B cell (primary cell): ENCODE results near the gene SLC66A1. TPM values are rescaled to one million over a fixed set of nuclear protein-coding genes. Genes with fewer than 3 reads are reported as not detected.

ENCODE experiments used
- ATAC-seq: fragments of 200-7000 bp; cut with Tn5 transposase; one replicate; pipeline ENCODE4 v1.10.0; 2021; ENCODE audit warnings: low read depth, mild to moderate bottlenecking, moderate number of reproducible peaks, moderate library complexity
- CTCF ChIA-PET: fragments of 350-600 bp; sonication (Branson Sonifier 250); formaldehyde crosslinking; loops from one replicate; lab custom pipeline; 2021; ENCODE audit warnings: antibody characterized with exemption, inconsistent platforms; lab: Charles Lee
- POLR2A ChIA-PET: fragments of 350-600 bp; sonication (Branson Sonifier 250); formaldehyde crosslinking; loops from one replicate; lab custom pipeline; 2021; ENCODE audit warnings: antibody characterized with exemption; lab: Charles Lee
- DNase-seq: peaks from one replicate; pipeline ENCODE4 v3.0.0; 2013
- H2AFZ ChIP-seq: 2 replicates; pipeline ENCODE4 v1.6.1; 2012; ENCODE audit warnings: mild to moderate bottlenecking, low read depth, low read length; ENCODE audit not compliant: insufficient read depth, poor library complexity, severe bottlenecking
- H3K27ac ChIP-seq, 2 donors: 1 replicate in 1 of 2; 2 replicates in 1 of 2; pipeline ENCODE4 v1.5.1; 2012 to 2013; ENCODE audit warnings: low read length in 2 of 2, mild to moderate bottlenecking in 2 of 2, moderate library complexity in 1 of 2
- H3K27me3 ChIP-seq, 4 experiments: fragments of 200-600 bp in 1 of 4; sonication (generic) in 1 of 4; replicated peaks in 1 of 4; 1 replicate in 2 of 4; 2 replicates in 2 of 4; pipeline versions ENCODE4 v1.6.1 to v1.7.0; 2013 to 2016; ENCODE audit warnings: low read length in 3 of 4, mild to moderate bottlenecking in 2 of 4, mixed read lengths in 1 of 4, moderate library complexity in 1 of 4; ENCODE audit not compliant: insufficient read depth in 4 of 4, control insufficient read depth in 3 of 4; ENCODE audit errors: control extremely low read depth in 1 of 4
- H3K36me3 ChIP-seq, 2 experiments: replicated peaks in 1 of 2; 1 replicate in 1 of 2; 2 replicates in 1 of 2; pipeline versions ENCODE4 v1.6.1 to v1.7.1; 2013; ENCODE audit warnings: low read length in 1 of 2; ENCODE audit not compliant: insufficient read depth in 2 of 2, control insufficient read depth in 1 of 2; ENCODE audit errors: control extremely low read depth in 1 of 2, extremely low read depth in 1 of 2
- H3K4me1 ChIP-seq, 2 donors: fragments of 200-600 bp in 1 of 2; sonication (generic) in 1 of 2; 1 replicate in 1 of 2; 2 replicates in 1 of 2; pipeline versions ENCODE4 v1.5.1 to v1.6.1; 2013 to 2017; ENCODE audit warnings: low read length in 2 of 2; ENCODE audit not compliant: control insufficient read depth in 2 of 2, insufficient read depth in 2 of 2
- H3K4me2 ChIP-seq: replicated peaks from 2 replicates; pipeline ENCODE3; 2012; ENCODE audit warnings: mild to moderate bottlenecking, low read depth, low read length; ENCODE audit not compliant: poor library complexity, severe bottlenecking
- H3K4me3 ChIP-seq, 5 experiments: fragments of 200-600 bp in 1 of 5; sonication (generic) in 1 of 5; 1 replicate in 3 of 5; 2 replicates in 2 of 5; pipeline versions ENCODE4 v1.5.1 to v1.7.0; 2011 to 2016; ENCODE audit warnings: low read length in 4 of 5, mild to moderate bottlenecking in 4 of 5, low read depth in 2 of 5, control low read depth in 1 of 5, moderate library complexity in 1 of 5; ENCODE audit not compliant: insufficient read depth in 1 of 5; ENCODE audit errors: control extremely low read depth in 1 of 5, extremely low read depth in 1 of 5
- H3K79me2 ChIP-seq: fragments of 200-600 bp; sonication (generic); one replicate; pipeline ENCODE4 v1.6.0; 2016; ENCODE audit warnings: low read length; ENCODE audit not compliant: control insufficient read depth, insufficient read depth
- H3K9ac ChIP-seq: fragments of 200-600 bp; sonication (generic); 2 replicates; pipeline ENCODE4 v1.6.1; 2017; ENCODE audit warnings: mild to moderate bottlenecking, low read length, moderate library complexity
- H3K9me3 ChIP-seq, 3 donors: one replicate each; pipeline versions ENCODE4 v1.6.1 to v1.7.1; 2013; ENCODE audit warnings: low read length in 2 of 3; ENCODE audit not compliant: control insufficient read depth in 2 of 3, insufficient read depth in 1 of 3; ENCODE audit errors: control extremely low read depth in 1 of 3
- H4K20me1 ChIP-seq: 2 replicates; pipeline ENCODE4 v1.6.0; 2012; ENCODE audit warnings: mild to moderate bottlenecking, low read length; ENCODE audit not compliant: insufficient read depth, control insufficient read depth, poor library complexity, severe bottlenecking
- H3K27ac Mint-ChIP-seq: one replicate; pipeline ENCODE4 v1.8.0; 2021; ENCODE audit warnings: mixed read lengths
- H3K27me3 Mint-ChIP-seq: one replicate; pipeline ENCODE4 v1.8.0; 2021; ENCODE audit warnings: mixed read lengths
- H3K4me1 Mint-ChIP-seq: one replicate; pipeline ENCODE4 v1.8.0; 2021; ENCODE audit warnings: mixed read lengths
- H3K4me3 Mint-ChIP-seq: one replicate; pipeline ENCODE4 v1.8.0; 2021; ENCODE audit warnings: mixed read lengths
- H3K9me3 Mint-ChIP-seq: one replicate; pipeline ENCODE4 v1.8.0; 2022; ENCODE audit warnings: mixed read lengths; ENCODE audit not compliant: insufficient read depth
- CTCF ChIP-seq: fragments of 200-600 bp; IDR thresholded peaks from one replicate; pipeline ENCODE4 v1.8.0; 2022; ENCODE audit warnings: antibody characterized with exemption, mild to moderate bottlenecking
- EZH2 ChIP-seq: IDR thresholded peaks from 2 replicates; pipeline ENCODE4 v1.6.1; 2012; ENCODE audit warnings: borderline replicate concordance, low read depth, mild to moderate bottlenecking, moderate library complexity, low read length; ENCODE audit not compliant: insufficient read depth, poor library complexity, severe bottlenecking
- WGBS: methylation state at CpG from one replicate; pipeline ENCODE4 v1.1.5; 2013; ENCODE audit warnings: missing lambda C conversion rate; ENCODE audit not compliant: insufficient coverage; 5-methylcytosine and 5-hydroxymethylcytosine counted together
- intact Hi-C: fragments of 100-400 bp; cut with micrococcal nuclease; formaldehyde crosslinking; loops from one replicate; pipeline ENCODE4 v1.10.0; 2022
- polyA plus RNA-seq: library from polyadenylated mRNA; depleted of rRNA; stranded (reverse); fragments of >200 nt; gene quantifications from 2 replicates; pipeline ENCODE4 v1.2.3, GENCODE V29; 2012
- total RNA-seq, 2 donors: library from RNA; stranded (reverse); fragments of 120-200 nt in 1 of 2; gene quantifications; 1 replicate in 1 of 2; 2 replicates in 1 of 2; pipeline versions ENCODE4 v1.2.3 to v1.2.4, GENCODE V29; 2013 to 2022

SLC66A1 gene
- total and polyA plus RNA-seq, 2 donors (not counting 1 experiment from before 2014, with no cell fraction given), result 24.4 to 26.8 TPM

GRCh38 chr1:19327736-19328135, 15.6 kb downstream of the SLC66A1 start:
- TF ChIP-seq EZH2, result no peak
- TF ChIP-seq CTCF, result no peak
- no peak overlapping the region for H3K27ac Mint-ChIP-seq
- H3K27me3 Mint-ChIP-seq, result no peaks in the 10 kb centered on the region
- peaks cover 22% of the 10 kb centered on the region for H3K79me2 ChIP-seq
- H3K36me3 ChIP-seq, result peaks cover 0 to 41% of the 10 kb centered on the region in 2 experiments
- no peaks in the 10 kb centered on the region for H3K9me3 Mint-ChIP-seq
- no peak overlapping the region for H2AFZ ChIP-seq
- H3K27ac ChIP-seq, result no peak overlapping the region
- H4K20me1 ChIP-seq, result no peaks in the 10 kb centered on the region
- intact Hi-C loops, result no loop called here
- 95% methylated on average over 7 of the region's 9 CpGs for WGBS
- no peaks in the 10 kb centered on the region for H3K9me3 ChIP-seq
- CTCF ChIA-PET, result no interaction called here
- POLR2A ChIA-PET, result no interaction called here
- no peaks in the 10 kb centered on the region for H3K27me3 ChIP-seq
- H3K4me3 ChIP-seq, result no peak overlapping the region
- H3K4me1 Mint-ChIP-seq, result no peaks in the 10 kb centered on the region
- no peaks in the 10 kb centered on the region for H3K4me1 ChIP-seq
- H3K4me3 Mint-ChIP-seq, result no peak overlapping the region
- H3K4me2 ChIP-seq, result no peak overlapping the region
- ATAC-seq, result no peak
- H3K9ac ChIP-seq, result no peak overlapping the region
- no peak for DNase-seq

- Mint-ChIP-seq H3K4me1 (no peaks in the 10 kb centered on the region), H3K27ac (no peak overlapping the region), H3K9me3 (no peaks in the 10 kb centered on the region), H3K4me3 (no peak overlapping the region), H3K27me3 (no peaks in the 10 kb centered on the region)
- TF ChIP-seq CTCF, result no peak
- TF ChIP-seq EZH2, result no peak
- Histone ChIP-seq H3K9ac (no peak overlapping the region), H3K4me2 (no peak overlapping the region), H3K79me2 (peaks cover 18% of the 10 kb centered on the region), H3K27ac (no peak overlapping the region), H3K27me3 (no peaks in the 10 kb centered on the region), H3K9me3 (no peaks in the 10 kb centered on the region), H3K36me3 (peaks cover 0 to 41% of the 10 kb centered on the region in 2 experiments), H3K4me3 (no peak overlapping the region), H4K20me1 (no peaks in the 10 kb centered on the region), H2AFZ (no peak overlapping the region), H3K4me1 (no peaks in the 10 kb centered on the region)
- WGBS, result 98% methylated on average over 14 of the region's 18 CpGs
- ATAC-seq (no peak), DNase-seq (no peak)
- ChIA-PET POLR2A (no interaction called here), CTCF (no interaction called here)
- intact Hi-C loops, result no loop called here
Measured at GRCh38 chr1:19328486-19328885, 16.4 kb downstream of the SLC66A1 start.
